K562 (cell line): ENCODE results near the gene SELENOM.

Experiments
- CHD4 ChIP-seq: fragments of 200-600 bp; sonication (generic); IDR thresholded peaks from 3 replicates; pipeline ENCODE4 v1.6.1; 2012; ENCODE audit warnings: low read depth, mild to moderate bottlenecking, mixed read lengths, low read length, inconsistent platforms; ENCODE audit not compliant: insufficient read depth, insufficient replicate concordance, poor library complexity, severe bottlenecking
- FOXJ3 ChIP-seq: sonication (generic); formaldehyde crosslinking; IDR thresholded peaks from 2 replicates; pipeline ENCODE4 v1.4.0; 2020; ENCODE audit warnings: mild to moderate bottlenecking, missing genetic modification reagents
- FOXM1 ChIP-seq, 2 experiments: fragments of 450-650 bp in 1 of 2; sonication (generic) in 1 of 2; formaldehyde crosslinking in 1 of 2; IDR thresholded peaks; 2 replicates each; pipeline versions ENCODE4 v1.6.1 to v1.9.0; 2017 to 2022; ENCODE audit warnings: low read depth in 2 of 2, mild to moderate bottlenecking in 2 of 2, missing genetic modification reagents in 1 of 2, moderate library complexity in 1 of 2
- JUN ChIP-seq, 2 experiments: sonication (generic) in 1 of 2; formaldehyde crosslinking in 1 of 2; IDR thresholded peaks; 2 replicates each; pipeline versions ENCODE4 v1.6.1 to v1.8.0; 2012 to 2022; ENCODE audit warnings: borderline replicate concordance in 2 of 2, mild to moderate bottlenecking in 2 of 2, improper control_type of control experiment in 1 of 2, low read depth in 1 of 2, low read length in 1 of 2, missing genetic modification reagents in 1 of 2
- STAT5B ChIP-seq: fragments of 250-450 bp; sonication (Bioruptor Pico); IDR thresholded peaks from 2 replicates; pipeline ENCODE4 v1.8.0; 2021; ENCODE audit warnings: mild to moderate bottlenecking, inconsistent platforms
- ZNF143 ChIP-seq: sonication (generic); formaldehyde crosslinking; IDR thresholded peaks from 2 replicates; pipeline ENCODE4 v1.9.0; 2022; ENCODE audit warnings: mild to moderate bottlenecking, missing genetic modification reagents
- ZNF224 ChIP-seq: sonication (generic); formaldehyde crosslinking; IDR thresholded peaks from 2 replicates; pipeline ENCODE4 v1.8.0; 2022; ENCODE audit warnings: mild to moderate bottlenecking, missing genetic modification reagents
- ZSCAN32 ChIP-seq: fragments of 450-650 bp; formaldehyde crosslinking; IDR thresholded peaks from 2 replicates; pipeline ENCODE4 v1.4.0; 2020; ENCODE audit warnings: mild to moderate bottlenecking, moderate library complexity
- TF ChIP-seq, protein P1 (sequence below): fragments of 250-450 bp; sonication (Bioruptor Pico); IDR thresholded peaks from 2 replicates; pipeline ENCODE4 v1.9.0; 2021; ENCODE audit warnings: mild to moderate bottlenecking, inconsistent platforms
- TF ChIP-seq, protein P2 (sequence below): fragments of 450-650 bp; IDR thresholded peaks from 2 replicates; pipeline ENCODE4 v1.7.1; 2018; ENCODE audit warnings: mild to moderate bottlenecking, low read depth; ENCODE audit not compliant: partially characterized antibody
- TF ChIP-seq, protein P3 (sequence below), 3 experiments: IDR thresholded peaks in 2 of 3; conservative IDR thresholded peaks in 1 of 3; 2 replicates each; pipeline ENCODE4 v1.5.1; 2011 to 2012; ENCODE audit warnings: low read length in 3 of 3, mild to moderate bottlenecking in 3 of 3, control low read depth in 2 of 3, improper control_type of control experiment in 1 of 3, inconsistent platforms in 1 of 3, low read depth in 1 of 3, mixed read lengths in 1 of 3, moderate library complexity in 1 of 3; ENCODE audit not compliant: insufficient read depth in 2 of 3
- TF ChIP-seq, protein P4 (sequence below): sonication (generic); formaldehyde crosslinking; IDR thresholded peaks from 2 replicates; pipeline ENCODE4 v1.8.0; 2022; ENCODE audit warnings: mild to moderate bottlenecking, missing genetic modification reagents
- TF ChIP-seq, protein P5 (sequence below): fragments of 250-450 bp; sonication (Bioruptor Pico); IDR thresholded peaks from 2 replicates; pipeline ENCODE4 v1.5.0; 2021; ENCODE audit warnings: mild to moderate bottlenecking, borderline replicate concordance

DNA sequence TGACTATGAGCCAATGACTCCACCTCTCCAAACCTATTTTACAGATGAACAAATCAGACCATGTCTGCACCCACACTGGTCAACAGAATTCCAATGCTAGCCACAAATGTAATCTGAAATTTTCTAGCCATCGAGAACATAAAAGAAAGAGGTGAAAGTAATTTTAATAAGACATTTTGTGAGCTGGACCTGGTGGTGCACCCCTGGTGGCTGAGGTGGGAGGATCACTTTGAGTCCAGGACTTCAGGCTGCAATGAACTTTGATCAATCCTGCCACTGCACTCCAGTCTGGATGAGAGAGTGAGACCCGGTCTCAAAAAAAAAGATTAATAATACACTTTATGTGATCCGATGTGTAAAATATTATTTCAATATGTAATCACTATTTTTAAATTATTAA, 43.2 kb upstream of the SELENOM start:
- TF ChIP-seq, protein P1, sequence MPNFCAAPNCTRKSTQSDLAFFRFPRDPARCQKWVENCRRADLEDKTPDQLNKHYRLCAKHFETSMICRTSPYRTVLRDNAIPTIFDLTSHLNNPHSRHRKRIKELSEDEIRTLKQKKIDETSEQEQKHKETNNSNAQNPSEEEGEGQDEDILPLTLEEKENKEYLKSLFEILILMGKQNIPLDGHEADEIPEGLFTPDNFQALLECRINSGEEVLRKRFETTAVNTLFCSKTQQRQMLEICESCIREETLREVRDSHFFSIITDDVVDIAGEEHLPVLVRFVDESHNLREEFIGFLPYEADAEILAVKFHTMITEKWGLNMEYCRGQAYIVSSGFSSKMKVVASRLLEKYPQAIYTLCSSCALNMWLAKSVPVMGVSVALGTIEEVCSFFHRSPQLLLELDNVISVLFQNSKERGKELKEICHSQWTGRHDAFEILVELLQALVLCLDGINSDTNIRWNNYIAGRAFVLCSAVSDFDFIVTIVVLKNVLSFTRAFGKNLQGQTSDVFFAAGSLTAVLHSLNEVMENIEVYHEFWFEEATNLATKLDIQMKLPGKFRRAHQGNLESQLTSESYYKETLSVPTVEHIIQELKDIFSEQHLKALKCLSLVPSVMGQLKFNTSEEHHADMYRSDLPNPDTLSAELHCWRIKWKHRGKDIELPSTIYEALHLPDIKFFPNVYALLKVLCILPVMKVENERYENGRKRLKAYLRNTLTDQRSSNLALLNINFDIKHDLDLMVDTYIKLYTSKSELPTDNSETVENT (CRISPR knock-in tag) = no peak
- TF ChIP-seq FOXM1 (IDR thresholded peaks at IDR 0.05; ENCODE audit: low read depth) = no peak
- no peak for TF ChIP-seq FOXM1 (CRISPR knock-in tag; IDR thresholded peaks at IDR 0.05; ENCODE audit: low read depth)
- TF ChIP-seq ZSCAN32 (CRISPR knock-in tag) = no peak
- TF ChIP-seq, protein P2, sequence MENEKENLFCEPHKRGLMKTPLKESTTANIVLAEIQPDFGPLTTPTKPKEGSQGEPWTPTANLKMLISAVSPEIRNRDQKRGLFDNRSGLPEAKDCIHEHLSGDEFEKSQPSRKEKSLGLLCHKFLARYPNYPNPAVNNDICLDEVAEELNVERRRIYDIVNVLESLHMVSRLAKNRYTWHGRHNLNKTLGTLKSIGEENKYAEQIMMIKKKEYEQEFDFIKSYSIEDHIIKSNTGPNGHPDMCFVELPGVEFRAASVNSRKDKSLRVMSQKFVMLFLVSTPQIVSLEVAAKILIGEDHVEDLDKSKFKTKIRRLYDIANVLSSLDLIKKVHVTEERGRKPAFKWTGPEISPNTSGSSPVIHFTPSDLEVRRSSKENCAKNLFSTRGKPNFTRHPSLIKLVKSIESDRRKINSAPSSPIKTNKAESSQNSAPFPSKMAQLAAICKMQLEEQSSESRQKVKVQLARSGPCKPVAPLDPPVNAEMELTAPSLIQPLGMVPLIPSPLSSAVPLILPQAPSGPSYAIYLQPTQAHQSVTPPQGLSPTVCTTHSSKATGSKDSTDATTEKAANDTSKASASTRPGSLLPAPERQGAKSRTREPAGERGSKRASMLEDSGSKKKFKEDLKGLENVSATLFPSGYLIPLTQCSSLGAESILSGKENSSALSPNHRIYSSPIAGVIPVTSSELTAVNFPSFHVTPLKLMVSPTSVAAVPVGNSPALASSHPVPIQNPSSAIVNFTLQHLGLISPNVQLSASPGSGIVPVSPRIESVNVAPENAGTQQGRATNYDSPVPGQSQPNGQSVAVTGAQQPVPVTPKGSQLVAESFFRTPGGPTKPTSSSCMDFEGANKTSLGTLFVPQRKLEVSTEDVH = no peak
- TF ChIP-seq, protein P3, sequence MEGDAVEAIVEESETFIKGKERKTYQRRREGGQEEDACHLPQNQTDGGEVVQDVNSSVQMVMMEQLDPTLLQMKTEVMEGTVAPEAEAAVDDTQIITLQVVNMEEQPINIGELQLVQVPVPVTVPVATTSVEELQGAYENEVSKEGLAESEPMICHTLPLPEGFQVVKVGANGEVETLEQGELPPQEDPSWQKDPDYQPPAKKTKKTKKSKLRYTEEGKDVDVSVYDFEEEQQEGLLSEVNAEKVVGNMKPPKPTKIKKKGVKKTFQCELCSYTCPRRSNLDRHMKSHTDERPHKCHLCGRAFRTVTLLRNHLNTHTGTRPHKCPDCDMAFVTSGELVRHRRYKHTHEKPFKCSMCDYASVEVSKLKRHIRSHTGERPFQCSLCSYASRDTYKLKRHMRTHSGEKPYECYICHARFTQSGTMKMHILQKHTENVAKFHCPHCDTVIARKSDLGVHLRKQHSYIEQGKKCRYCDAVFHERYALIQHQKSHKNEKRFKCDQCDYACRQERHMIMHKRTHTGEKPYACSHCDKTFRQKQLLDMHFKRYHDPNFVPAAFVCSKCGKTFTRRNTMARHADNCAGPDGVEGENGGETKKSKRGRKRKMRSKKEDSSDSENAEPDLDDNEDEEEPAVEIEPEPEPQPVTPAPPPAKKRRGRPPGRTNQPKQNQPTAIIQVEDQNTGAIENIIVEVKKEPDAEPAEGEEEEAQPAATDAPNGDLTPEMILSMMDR (IDR thresholded peaks at IDR 0.05 in 2 of 3, conservative IDR thresholded peaks at IDR 0.05 in 1 of 3; ENCODE audit: insufficient read depth in 2 of 3, low read depth in 1 of 3, low read length in 3 of 3) = peak in 2 of 3 experiments; percentile 23 to 33; a peak in 2 of 6 replicates
- TF ChIP-seq, protein P4, sequence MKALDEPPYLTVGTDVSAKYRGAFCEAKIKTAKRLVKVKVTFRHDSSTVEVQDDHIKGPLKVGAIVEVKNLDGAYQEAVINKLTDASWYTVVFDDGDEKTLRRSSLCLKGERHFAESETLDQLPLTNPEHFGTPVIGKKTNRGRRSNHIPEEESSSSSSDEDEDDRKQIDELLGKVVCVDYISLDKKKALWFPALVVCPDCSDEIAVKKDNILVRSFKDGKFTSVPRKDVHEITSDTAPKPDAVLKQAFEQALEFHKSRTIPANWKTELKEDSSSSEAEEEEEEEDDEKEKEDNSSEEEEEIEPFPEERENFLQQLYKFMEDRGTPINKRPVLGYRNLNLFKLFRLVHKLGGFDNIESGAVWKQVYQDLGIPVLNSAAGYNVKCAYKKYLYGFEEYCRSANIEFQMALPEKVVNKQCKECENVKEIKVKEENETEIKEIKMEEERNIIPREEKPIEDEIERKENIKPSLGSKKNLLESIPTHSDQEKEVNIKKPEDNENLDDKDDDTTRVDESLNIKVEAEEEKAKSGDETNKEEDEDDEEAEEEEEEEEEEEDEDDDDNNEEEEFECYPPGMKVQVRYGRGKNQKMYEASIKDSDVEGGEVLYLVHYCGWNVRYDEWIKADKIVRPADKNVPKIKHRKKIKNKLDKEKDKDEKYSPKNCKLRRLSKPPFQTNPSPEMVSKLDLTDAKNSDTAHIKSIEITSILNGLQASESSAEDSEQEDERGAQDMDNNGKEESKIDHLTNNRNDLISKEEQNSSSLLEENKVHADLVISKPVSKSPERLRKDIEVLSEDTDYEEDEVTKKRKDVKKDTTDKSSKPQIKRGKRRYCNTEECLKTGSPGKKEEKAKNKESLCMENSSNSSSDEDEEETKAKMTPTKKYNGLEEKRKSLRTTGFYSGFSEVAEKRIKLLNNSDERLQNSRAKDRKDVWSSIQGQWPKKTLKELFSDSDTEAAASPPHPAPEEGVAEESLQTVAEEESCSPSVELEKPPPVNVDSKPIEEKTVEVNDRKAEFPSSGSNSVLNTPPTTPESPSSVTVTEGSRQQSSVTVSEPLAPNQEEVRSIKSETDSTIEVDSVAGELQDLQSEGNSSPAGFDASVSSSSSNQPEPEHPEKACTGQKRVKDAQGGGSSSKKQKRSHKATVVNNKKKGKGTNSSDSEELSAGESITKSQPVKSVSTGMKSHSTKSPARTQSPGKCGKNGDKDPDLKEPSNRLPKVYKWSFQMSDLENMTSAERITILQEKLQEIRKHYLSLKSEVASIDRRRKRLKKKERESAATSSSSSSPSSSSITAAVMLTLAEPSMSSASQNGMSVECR (CRISPR knock-in tag) = no peak
- TF ChIP-seq, protein P5, sequence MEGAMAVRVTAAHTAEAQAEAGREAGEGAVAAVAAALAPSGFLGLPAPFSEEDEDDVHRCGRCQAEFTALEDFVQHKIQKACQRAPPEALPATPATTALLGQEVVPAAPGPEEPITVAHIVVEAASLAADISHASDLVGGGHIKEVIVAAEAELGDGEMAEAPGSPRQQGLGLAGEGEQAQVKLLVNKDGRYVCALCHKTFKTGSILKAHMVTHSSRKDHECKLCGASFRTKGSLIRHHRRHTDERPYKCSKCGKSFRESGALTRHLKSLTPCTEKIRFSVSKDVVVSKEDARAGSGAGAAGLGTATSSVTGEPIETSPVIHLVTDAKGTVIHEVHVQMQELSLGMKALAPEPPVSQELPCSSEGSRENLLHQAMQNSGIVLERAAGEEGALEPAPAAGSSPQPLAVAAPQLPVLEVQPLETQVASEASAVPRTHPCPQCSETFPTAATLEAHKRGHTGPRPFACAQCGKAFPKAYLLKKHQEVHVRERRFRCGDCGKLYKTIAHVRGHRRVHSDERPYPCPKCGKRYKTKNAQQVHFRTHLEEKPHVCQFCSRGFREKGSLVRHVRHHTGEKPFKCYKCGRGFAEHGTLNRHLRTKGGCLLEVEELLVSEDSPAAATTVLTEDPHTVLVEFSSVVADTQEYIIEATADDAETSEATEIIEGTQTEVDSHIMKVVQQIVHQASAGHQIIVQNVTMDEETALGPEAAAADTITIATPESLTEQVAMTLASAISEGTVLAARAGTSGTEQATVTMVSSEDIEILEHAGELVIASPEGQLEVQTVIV (CRISPR knock-in tag) = no peak
- TF ChIP-seq STAT5B (CRISPR knock-in tag) = no peak
- TF ChIP-seq ZNF143 (CRISPR knock-in tag) = no peak
- no peak for TF ChIP-seq JUN (IDR thresholded peaks at IDR 0.05; ENCODE audit: borderline replicate concordance, low read depth, low read length)
- TF ChIP-seq JUN (CRISPR knock-in tag; IDR thresholded peaks at IDR 0.05; ENCODE audit: borderline replicate concordance) = no peak
- no peak for TF ChIP-seq CHD4
- no peak for TF ChIP-seq ZNF224
- no peak for TF ChIP-seq FOXJ3
